NB4 (cell line): ENCODE measurements around the gene LY86.

Experiments used
- CTCF ChIP-seq: IDR thresholded peaks from one replicate; pipeline ENCODE4 v1.5.1; 2012; ENCODE audit warnings: low read depth, low read length
- MAX ChIP-seq: IDR thresholded peaks from 2 replicates; pipeline ENCODE4 v1.6.1; 2011; ENCODE audit warnings: low read depth, low read length

GRCh38 chr6:6596529-6597328, 8.2 kb downstream of the LY86 start:
- TF ChIP-seq MAX (no peak), CTCF (no peak)
